ENCODE measurements around the gene SCG3. TPM values are rescaled to one million over a fixed set of nuclear protein-coding genes. Genes with fewer than 3 reads are reported as not detected.
"Not testable (repeated sequence)": the region's sequence is repeated elsewhere in the genome, so short reads cannot be mapped to it uniquely, and the experiment has no call there.

Gene SCG3
- total RNA-seq, 1 donor from 2014 or later = not detected

- Mint-ChIP-seq H3K4me3 (ENCODE audit: unreplicated experiment) (no peak overlapping the region), H3K36me3 (ENCODE audit: low read depth) (no peaks in the 10 kb centered on the region), H3K27me3 (ENCODE audit: low read depth) (peaks cover 13% of the 10 kb centered on the region), H3K4me1 (ENCODE audit: low read depth) (no peaks in the 10 kb centered on the region), H3K27ac (ENCODE audit: unreplicated experiment) (no peak overlapping the region), H3K9me3 (ENCODE audit: low read depth) (no peaks in the 10 kb centered on the region)
- no peak for DNase-seq (ENCODE audit: low spot score)
- TF ChIP-seq CTCF (IDR thresholded peaks at IDR 0.05) = peak; percentile 92
Observed at GRCh38 chr15:51649659-51650521, 31.4 kb upstream of the SCG3 start.

GRCh38 chr15:51652084-51652668, 29.1 kb upstream of the SCG3 start:
- DNase-seq (ENCODE audit: low spot score) = no peak
- H3K4me3 Mint-ChIP-seq (ENCODE audit: unreplicated experiment) = no peak overlapping the region
- no peaks in the 10 kb centered on the region for H3K4me1 Mint-ChIP-seq (ENCODE audit: low read depth)
- H3K27me3 Mint-ChIP-seq (ENCODE audit: low read depth) = peaks cover 11% of the 10 kb centered on the region
- no peak overlapping the region for H3K27ac Mint-ChIP-seq (ENCODE audit: unreplicated experiment)
- no peaks in the 10 kb centered on the region for H3K9me3 Mint-ChIP-seq (ENCODE audit: low read depth)
- TF ChIP-seq CTCF (IDR thresholded peaks at IDR 0.05) = no peak
- no peaks in the 10 kb centered on the region for H3K36me3 Mint-ChIP-seq (ENCODE audit: low read depth)

GRCh38 chr15:51655401-51656057, 25.8 kb upstream of the SCG3 start:
- H3K4me1 Mint-ChIP-seq (ENCODE audit: low read depth); H3K27ac Mint-ChIP-seq (ENCODE audit: unreplicated experiment); DNase-seq (ENCODE audit: low spot score); H3K4me3 Mint-ChIP-seq (ENCODE audit: unreplicated experiment); H3K36me3 Mint-ChIP-seq (ENCODE audit: low read depth); H3K9me3 Mint-ChIP-seq (ENCODE audit: low read depth): not testable (repeated sequence)
- peaks cover 11% of the 10 kb centered on the region for H3K27me3 Mint-ChIP-seq (ENCODE audit: low read depth)

- TF ChIP-seq CTCF (IDR thresholded peaks at IDR 0.05) = no peak
- Mint-ChIP-seq H3K27me3 (ENCODE audit: low read depth) (peaks cover 11% of the 10 kb centered on the region), H3K27ac (ENCODE audit: unreplicated experiment) (no peak overlapping the region)
Observed at GRCh38 chr15:51658664-51659063, 22.6 kb upstream of the SCG3 start.

GRCh38 chr15:51661072-51661471, 20.2 kb upstream of the SCG3 start:
- Mint-ChIP-seq H3K9me3 (ENCODE audit: low read depth) (no peaks in the 10 kb centered on the region), H3K4me1 (ENCODE audit: low read depth) (no peaks in the 10 kb centered on the region), H3K4me3 (ENCODE audit: unreplicated experiment) (no peak overlapping the region), H3K27me3 (ENCODE audit: low read depth) (peaks cover 21% of the 10 kb centered on the region), H3K27ac (ENCODE audit: unreplicated experiment) (no peak overlapping the region), H3K36me3 (ENCODE audit: low read depth) (no peaks in the 10 kb centered on the region)
- DNase-seq (ENCODE audit: low spot score) = no peak
- no peak for TF ChIP-seq CTCF (IDR thresholded peaks at IDR 0.05)

More at GRCh38 chr15:51658664-51659063, 22.6 kb upstream of the SCG3 start:
- Mint-ChIP-seq H3K4me1 (ENCODE audit: low read depth) (no peaks in the 10 kb centered on the region), H3K36me3 (ENCODE audit: low read depth) (no peaks in the 10 kb centered on the region), H3K4me3 (ENCODE audit: unreplicated experiment) (no peak overlapping the region), H3K9me3 (ENCODE audit: low read depth) (no peaks in the 10 kb centered on the region)
- DNase-seq (ENCODE audit: low spot score) = no peak
